Thymus (tissue), 11 donors: ENCODE data around the gene SIVA1. TPM values are rescaled to one million over a fixed set of nuclear protein-coding genes. Genes with fewer than 3 reads are reported as not detected.

Source experiments
- DNase-seq, 9 donors: peaks; one replicate each; pipeline ENCODE4 v3.0.0-alpha.2; 2013; ENCODE audit warnings: low spot score in 9 of 9, low read depth in 6 of 9, missing footprints in 1 of 9
- H3K27ac ChIP-seq, 2 donors: one replicate each; pipeline ENCODE4 v1.5.1; 2013; ENCODE audit warnings: control low read depth in 1 of 2, low read depth in 1 of 2, low read length in 1 of 2, mild to moderate bottlenecking in 1 of 2, moderate library complexity in 1 of 2
- H3K27me3 ChIP-seq, 2 donors: one replicate each; pipeline ENCODE4 v1.5.1; 2013; ENCODE audit warnings: low read length in 1 of 2; ENCODE audit not compliant: control insufficient read depth in 2 of 2, insufficient read depth in 1 of 2
- H3K36me3 ChIP-seq, 2 donors: one replicate each; pipeline ENCODE4 v1.5.1; 2013; ENCODE audit warnings: low read length in 1 of 2, mild to moderate bottlenecking in 1 of 2, moderate library complexity in 1 of 2; ENCODE audit not compliant: control insufficient read depth in 2 of 2, insufficient read depth in 2 of 2
- H3K4me1 ChIP-seq, 2 donors: one replicate each; pipeline ENCODE4 v1.5.1; 2013; ENCODE audit warnings: low read length in 2 of 2; ENCODE audit not compliant: control insufficient read depth in 2 of 2, insufficient read depth in 2 of 2
- H3K4me3 ChIP-seq, 2 donors: one replicate each; pipeline ENCODE4 v1.5.1; 2013; ENCODE audit warnings: low read length in 2 of 2, control low read depth in 1 of 2, mild to moderate bottlenecking in 1 of 2
- H3K9me3 ChIP-seq, 2 donors: one replicate each; pipeline ENCODE4 v1.5.1; 2013; ENCODE audit warnings: low read length in 1 of 2, mild to moderate bottlenecking in 1 of 2; ENCODE audit not compliant: control insufficient read depth in 2 of 2, insufficient read depth in 1 of 2
- WGBS: extraction: QIAGEN DNeasy Blood & Tissue Kit; methylation state at CpG from one replicate; pipeline ENCODE4 v1.1.7; 2013; 5-methylcytosine and 5-hydroxymethylcytosine counted together
- polyA plus RNA-seq: library from polyadenylated mRNA; stranded (reverse); fragments of 200-250 nt; gene quantifications from one replicate; pipeline ENCODE4 v1.2.3, GENCODE V29; 2013
- total RNA-seq: library from RNA; stranded (reverse); fragments of 120-200 nt; gene quantifications from one replicate; pipeline ENCODE4 v1.2.4, GENCODE V29; 2013
- donor health status: healthy.

The SIVA1 gene
- total and polyA plus RNA-seq, 2 donors, result 143 to 308 TPM

DNA sequence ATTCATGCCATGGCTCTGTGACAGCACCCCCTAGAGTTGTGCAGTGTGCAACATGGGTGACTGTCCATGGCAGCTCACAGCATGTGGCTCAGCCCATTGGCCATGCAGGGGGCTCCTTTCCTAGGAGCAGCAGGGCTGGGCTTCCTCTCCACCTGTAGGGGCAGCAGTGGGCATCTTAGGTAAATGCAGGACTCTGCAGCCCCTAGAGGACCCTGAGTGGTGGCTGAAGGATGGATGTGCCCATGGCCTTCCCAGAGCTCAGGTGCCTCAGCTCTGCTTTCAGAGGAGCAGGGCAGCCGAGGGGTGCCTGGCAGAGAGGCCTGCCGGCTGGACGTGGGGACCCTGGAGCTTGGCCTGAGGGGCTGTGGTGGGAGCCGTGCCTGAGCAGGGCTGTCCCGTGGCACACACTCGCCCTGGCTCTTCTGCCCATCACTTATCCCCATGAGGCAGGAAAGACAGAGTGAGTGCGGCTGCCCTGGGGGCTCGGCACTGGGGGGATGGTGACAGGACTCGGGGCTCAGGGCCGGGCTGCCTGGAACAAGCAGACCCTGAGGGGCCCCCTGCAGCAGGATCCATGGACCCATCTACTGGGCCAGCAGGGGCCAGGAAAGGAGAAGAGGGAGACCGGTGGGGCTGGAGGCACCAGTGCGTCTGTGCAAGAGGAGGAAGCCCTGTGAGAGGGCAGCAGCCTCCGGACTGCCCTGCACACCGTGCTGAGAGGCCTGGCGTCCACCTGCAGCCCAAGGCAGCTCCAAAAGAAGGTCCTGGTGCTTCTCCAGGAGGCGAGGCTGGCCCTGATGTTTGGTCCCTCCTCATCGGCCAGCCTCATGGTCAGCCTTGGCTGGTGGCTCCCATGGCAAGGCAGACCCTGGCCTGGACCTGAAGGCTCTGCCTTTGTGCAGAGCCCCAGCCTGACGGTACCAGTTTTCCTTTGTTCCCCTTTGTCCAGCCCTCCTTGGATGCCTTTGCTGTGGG is 21.3 kb upstream of the SIVA1 start:
- no peak for DNase-seq
- no peaks in the 10 kb centered on the region for H3K36me3 ChIP-seq
- no peaks in the 10 kb centered on the region for H3K4me1 ChIP-seq
- H3K27me3 ChIP-seq, result peaks cover 0 to 17% of the 10 kb centered on the region in 2 donors
- WGBS, result 97% methylated on average over 18 of the region's 18 CpGs
- no peak overlapping the region for H3K4me3 ChIP-seq
- no peaks in the 10 kb centered on the region for H3K9me3 ChIP-seq
- no peak overlapping the region for H3K27ac ChIP-seq

DNA sequence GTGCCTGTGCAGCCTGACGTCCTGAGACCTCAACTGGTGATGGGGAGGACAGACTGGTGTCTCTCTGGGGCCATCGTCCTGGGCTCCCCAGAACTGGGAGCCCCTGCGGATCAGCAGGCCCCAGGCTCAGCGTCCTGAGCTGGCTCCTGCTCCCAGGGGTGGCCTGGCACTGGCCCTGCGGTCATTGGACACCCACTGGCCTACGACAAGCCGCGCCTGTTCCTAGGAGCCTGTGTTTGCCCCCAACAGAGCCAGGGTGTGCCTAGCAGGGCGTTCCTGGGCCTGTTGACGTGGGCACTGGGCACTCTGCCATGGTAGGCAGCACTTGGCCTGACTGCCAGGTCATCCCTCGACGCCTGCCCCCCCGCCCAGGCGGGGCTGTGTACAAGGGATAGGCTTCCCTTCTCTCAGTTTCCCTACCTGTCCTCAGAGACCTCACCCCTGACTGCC is 20.6 kb upstream of the SIVA1 start:
- no peak for DNase-seq
- Histone ChIP-seq H3K4me3 (no peak overlapping the region), H3K27me3 (peaks cover 0 to 12% of the 10 kb centered on the region in 2 donors), H3K27ac (no peak overlapping the region), H3K9me3 (no peaks in the 10 kb centered on the region), H3K4me1 (no peaks in the 10 kb centered on the region), H3K36me3 (no peaks in the 10 kb centered on the region)
- WGBS, result 90% methylated on average over 14 of the region's 14 CpGs

DNA sequence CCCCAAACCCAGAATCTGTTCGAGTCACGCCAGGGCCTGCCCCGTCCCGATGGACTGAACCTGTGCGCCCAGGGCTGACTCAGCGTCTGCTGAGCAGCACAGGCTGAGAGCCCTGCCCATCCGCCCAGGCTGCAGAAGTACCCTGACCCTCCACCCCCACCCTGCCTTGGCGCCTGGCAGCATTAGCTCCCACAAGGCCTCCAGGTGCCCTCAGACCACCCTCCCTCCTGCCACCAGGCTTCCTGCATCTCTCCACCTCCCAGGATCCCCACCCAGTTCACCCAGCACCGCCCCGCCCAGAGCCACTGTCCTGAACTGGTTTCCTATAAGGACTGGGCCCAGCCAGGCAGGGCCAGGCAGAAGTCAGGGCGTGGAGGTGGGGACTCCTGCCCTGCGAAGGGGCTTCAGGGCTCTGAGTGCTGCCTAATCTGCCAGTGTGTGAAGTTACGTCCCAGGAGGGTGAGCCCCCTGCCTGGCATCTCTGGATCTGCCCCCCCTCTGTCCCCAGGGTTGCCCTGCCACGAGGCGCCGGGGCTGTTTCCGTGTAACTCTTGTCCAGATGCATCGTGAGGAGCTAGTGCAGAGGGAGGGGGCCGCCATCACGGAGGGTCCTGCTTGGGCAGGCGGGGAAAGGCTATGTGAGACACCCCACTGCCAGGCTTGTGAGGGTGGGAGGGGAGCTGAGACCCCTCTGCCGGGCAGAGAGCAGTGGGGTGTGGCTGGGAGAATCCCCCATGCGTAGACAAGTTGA is 19.8 kb upstream of the SIVA1 start:
- no peak for DNase-seq
- no peaks in the 10 kb centered on the region for H3K9me3 ChIP-seq
- no peaks in the 10 kb centered on the region for H3K36me3 ChIP-seq
- 93% methylated on average over 23 of the region's 23 CpGs for WGBS
- no peaks in the 10 kb centered on the region for H3K4me1 ChIP-seq
- peaks cover 0 to 8% of the 10 kb centered on the region in 2 donors for H3K27me3 ChIP-seq
- H3K27ac ChIP-seq, result no peak overlapping the region
- H3K4me3 ChIP-seq, result no peak overlapping the region

DNA sequence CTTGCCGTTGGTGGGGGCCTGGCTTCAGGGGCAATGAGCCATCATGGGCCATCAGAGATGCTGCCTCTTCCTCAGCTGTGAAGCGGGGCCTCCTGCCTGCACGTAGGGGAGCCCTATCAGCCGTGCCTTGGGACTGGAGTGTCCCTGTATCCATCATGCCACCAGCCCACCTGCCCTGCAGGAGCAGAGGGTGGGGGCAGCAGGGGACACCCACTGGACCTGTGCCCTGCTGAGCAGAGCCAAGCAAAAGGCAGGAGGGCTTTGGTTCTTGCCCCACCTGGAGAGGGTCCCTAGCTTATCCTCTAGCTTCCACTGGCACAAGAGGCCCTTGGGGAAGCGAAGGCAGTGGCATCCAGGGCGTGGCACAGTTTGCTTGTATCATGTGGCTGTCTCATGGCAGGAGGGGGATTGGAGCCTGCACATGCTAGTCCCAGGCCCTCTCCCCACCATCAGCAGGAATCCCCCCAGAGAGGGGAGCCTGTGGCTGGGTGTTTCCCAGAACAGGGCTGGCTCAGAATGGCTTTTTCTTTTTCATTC is 18.8 kb upstream of the SIVA1 start:
- no peak overlapping the region for H3K27ac ChIP-seq
- H3K4me1 ChIP-seq, result no peaks in the 10 kb centered on the region
- WGBS, result 95% methylated on average over 6 of the region's 6 CpGs

DNA sequence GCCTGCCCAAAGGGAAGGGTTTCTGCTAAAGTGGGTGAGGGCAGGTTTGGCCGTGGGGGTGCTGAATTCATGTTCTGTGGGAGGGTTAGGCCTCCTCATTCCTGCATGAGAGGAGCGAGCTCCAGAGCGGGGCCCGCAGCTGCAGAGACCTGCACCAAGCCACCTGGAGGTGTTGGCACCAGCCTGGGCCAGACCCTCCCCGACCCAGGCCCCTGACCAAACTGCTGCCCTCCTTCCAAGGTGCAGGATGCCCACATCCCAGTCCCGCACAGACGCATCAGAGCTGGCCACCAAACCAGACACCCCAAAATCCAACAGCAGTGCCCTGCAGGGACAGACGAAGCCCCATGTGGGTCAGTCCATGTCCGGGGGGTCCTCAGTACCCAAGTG is 18.4 kb upstream of the SIVA1 start:
- Histone ChIP-seq H3K27ac (no peak overlapping the region), H3K36me3 (no peaks in the 10 kb centered on the region), H3K4me3 (no peak overlapping the region), H3K9me3 (no peaks in the 10 kb centered on the region), H3K4me1 (no peaks in the 10 kb centered on the region), H3K27me3 (peaks cover 0 to 3% of the 10 kb centered on the region in 2 donors)
- DNase-seq, result no peak
- 97% methylated on average over 9 of the region's 9 CpGs for WGBS

More for the DNA sequence above, 18.8 kb upstream of the SIVA1 start:
- no peaks in the 10 kb centered on the region for H3K36me3 ChIP-seq
- no peak for DNase-seq
- H3K9me3 ChIP-seq, result no peaks in the 10 kb centered on the region
- H3K27me3 ChIP-seq, result peaks cover 0 to 3% of the 10 kb centered on the region in 2 donors
- H3K4me3 ChIP-seq, result no peak overlapping the region

DNA sequence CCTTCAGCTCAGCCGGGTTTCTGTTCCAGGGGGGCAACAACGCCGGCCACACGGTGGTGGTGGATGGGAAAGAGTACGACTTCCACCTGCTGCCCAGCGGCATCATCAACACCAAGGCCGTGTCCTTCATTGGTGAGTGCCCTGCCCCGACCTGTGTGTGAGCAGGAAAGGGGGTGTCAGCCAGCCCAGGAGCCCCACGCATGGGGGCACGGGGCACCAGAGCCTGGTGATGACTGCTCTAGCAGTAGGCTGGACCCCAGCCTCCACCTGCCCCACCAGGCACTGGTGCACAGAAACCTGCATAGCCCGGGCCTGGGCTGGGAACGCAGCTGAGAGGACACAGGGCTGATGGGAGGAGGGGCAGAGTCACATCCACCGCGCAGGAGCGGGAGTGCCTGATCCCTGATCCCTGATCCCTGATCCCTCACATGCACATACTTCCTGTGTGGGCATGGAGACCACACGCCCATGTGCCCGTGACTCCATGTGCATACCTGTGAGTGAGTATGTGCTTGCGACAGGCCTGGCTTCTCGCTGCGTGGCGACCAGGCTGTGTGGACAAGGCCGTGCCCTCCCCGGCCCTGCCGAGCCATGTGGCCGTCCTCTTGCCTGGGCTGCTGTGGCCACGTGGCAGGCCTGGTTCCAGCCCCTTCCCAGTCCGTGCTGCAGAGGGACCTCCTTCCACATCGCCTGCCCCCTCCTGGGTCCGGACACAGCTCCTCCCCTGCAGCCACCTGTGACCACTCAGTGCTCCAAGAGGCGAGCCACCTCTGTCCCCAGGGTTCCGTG is 17.8 kb upstream of the SIVA1 start:
- WGBS, result 96% methylated on average over 31 of the region's 31 CpGs
- H3K9me3 ChIP-seq, result no peaks in the 10 kb centered on the region
- H3K27me3 ChIP-seq, result peaks cover 0 to 3% of the 10 kb centered on the region in 2 donors
- no peak for DNase-seq
- H3K27ac ChIP-seq, result no peak overlapping the region
- H3K4me3 ChIP-seq, result no peak overlapping the region
- H3K36me3 ChIP-seq, result no peaks in the 10 kb centered on the region
- H3K4me1 ChIP-seq, result no peaks in the 10 kb centered on the region

DNA sequence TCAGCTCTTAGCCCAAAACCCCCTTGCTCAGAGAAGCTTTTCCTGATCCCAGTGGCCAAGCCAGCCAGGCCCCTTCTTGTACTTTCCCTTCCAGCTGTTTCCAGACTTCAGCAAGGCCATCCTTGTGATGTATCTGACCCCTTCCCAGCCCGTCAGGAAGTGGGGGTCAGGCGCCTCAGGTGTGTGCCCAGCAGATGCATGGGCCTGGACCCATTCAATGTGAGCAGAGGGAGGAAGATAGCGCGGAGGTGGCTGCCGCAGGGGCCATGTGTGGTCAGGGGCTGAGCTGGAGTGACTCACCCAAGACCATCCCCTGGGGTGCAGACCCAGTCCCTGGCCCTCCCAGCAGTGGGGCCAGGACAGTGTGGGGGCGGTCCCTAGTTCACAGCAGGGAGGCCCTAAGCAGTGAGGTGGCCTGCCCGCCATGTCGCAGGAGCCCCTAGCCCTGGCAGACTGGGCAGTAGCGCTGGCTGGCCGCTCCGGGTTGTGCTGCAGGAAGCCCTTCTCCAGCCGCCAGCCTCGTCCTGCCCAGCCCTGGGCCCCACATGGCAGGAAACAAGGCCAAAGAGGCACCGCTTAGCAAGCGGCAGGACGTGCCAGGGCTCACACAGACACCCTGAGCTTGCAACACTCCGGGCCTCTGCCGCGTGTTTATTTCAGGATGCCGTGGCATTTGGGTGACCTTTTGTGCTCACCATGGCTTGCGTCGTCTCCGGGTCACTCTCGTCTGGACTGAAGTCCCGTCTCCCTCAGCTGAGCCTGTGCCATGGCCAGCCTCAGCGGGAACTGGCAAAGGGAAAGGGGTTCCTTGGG is 16.9 kb upstream of the SIVA1 start:
- Histone ChIP-seq H3K4me1 (no peaks in the 10 kb centered on the region), H3K36me3 (no peaks in the 10 kb centered on the region), H3K4me3 (no peak overlapping the region), H3K27me3 (peaks cover 0 to 3% of the 10 kb centered on the region in 2 donors), H3K27ac (no peak overlapping the region), H3K9me3 (no peaks in the 10 kb centered on the region)
- 77% methylated on average over 26 of the region's 26 CpGs for WGBS
- no peak for DNase-seq

DNA sequence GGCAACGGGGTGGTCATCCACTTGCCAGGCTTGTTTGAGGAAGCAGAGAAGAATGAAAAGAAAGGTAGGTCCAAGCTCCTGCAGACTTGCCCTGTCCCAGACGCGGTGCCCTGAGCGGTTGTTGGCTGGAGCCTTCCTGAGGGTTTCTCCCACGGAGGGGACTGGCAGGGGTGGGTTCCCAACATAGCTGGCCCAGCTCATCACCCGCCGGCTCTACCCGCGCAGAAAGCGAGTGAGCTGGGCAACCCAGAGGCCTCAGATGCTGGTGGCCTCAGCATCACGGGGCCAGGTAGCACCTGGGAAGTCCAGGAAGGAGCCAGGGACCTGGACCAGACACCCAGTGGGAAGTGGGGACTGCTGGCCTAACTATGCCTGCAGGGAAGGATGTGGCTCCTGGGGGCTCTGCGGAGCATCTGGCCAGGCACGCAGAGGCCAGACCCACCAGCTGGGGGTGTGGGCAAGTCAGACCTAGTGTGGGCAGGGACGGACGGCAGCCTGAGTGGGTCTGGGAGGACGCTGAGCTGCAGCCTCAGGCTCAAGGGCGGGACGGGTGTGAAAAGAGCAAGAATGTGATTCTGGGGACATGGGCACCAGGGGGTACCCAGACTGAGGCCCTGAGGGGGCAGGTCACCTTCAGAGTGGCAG is 14.4 kb upstream of the SIVA1 start:
- Histone ChIP-seq H3K9me3 (no peaks in the 10 kb centered on the region), H3K4me3 (no peak overlapping the region), H3K36me3 (no peaks in the 10 kb centered on the region), H3K27ac (no peak overlapping the region), H3K4me1 (no peaks in the 10 kb centered on the region), H3K27me3 (peaks cover 0 to 3% of the 10 kb centered on the region in 2 donors)
- no peak for DNase-seq
- 95% methylated on average over 18 of the region's 18 CpGs for WGBS
